ENCODE measurements around the gene DPYD. TPM values are rescaled to one million over a fixed set of nuclear protein-coding genes. Genes with fewer than 3 reads are reported as not detected.

The DPYD gene
- total RNA-seq, 1 experiment from 2014 or later = 12.8 TPM

DNA sequence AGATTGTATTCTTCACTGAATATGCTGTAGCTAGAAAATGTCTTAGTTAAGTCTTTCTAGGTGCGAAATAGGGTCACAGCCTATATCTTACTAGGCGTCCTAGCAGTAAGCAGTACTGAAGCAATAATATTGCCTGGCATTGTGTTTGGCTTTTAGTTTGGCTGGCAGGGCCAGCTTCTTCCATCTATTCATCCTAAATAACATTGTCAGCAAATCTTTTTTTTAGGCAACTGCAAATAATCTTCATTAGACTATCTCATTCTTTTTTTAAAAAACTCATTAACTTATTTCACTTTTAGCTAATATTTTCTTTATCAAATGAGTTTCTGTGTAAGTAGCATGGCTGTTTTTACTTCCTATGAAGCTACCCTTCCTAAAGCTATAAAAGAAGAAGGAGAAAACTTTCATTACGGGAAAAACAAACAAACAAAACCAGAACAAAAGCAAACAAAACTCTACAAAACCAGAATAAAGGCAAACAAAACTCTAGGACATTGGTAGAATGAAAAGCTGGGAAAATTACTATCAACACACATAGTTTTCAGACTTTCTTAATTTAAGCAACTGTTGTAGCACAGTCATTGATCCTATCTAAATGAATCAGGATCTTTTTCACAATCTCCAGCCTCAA lies 506.0 kb downstream of the DPYD start:
- Histone ChIP-seq H3K9ac (ENCODE audit: low read length) (no peak overlapping the region), H2AFZ (ENCODE audit: low read length) (no peak overlapping the region), H4K20me1 (ENCODE audit: low read length) (no peaks in the 10 kb centered on the region), H3K79me2 (ENCODE audit: low read length) (no peaks in the 10 kb centered on the region), H3K36me3 (ENCODE audit: low read depth, low read length) (no peaks in the 10 kb centered on the region), H3K27ac (ENCODE audit: low read length) (no peak overlapping the region), H3K4me3 (ENCODE audit: low read length) (no peak overlapping the region), H3K27me3 (ENCODE audit: low read length) (no peaks in the 10 kb centered on the region), H3K4me1 (ENCODE audit: insufficient read depth, low read length) (no peaks in the 10 kb centered on the region), H3F3A (ENCODE audit: low read length, unreplicated experiment) (no peaks in the 10 kb centered on the region), H3K9me2 (replicated peaks; ENCODE audit: low read length) (no peaks in the 10 kb centered on the region), H3K4me2 (ENCODE audit: low read length) (no peak overlapping the region), H3K9me3 (ENCODE audit: low read length) (no peaks in the 10 kb centered on the region)
- ChIA-PET POLR2A (ENCODE audit: unreplicated experiment) (no interaction called here), CTCF (interaction anchor here (1.1 kb wide), 1 partner anchor 171 kb away, joined by 4 read pairs; no protein-coding TSS in a partner anchor)
- BruUV-seq (replicated peaks) = no TSS peak
- intact Hi-C loops (cut with micrococcal nuclease) = no loop called here
- ATAC-seq (no peak; the same call in 1 of the 2 replicates), DNase-seq (peak; percentile 16)
- TF ChIP-seq EZH2phosphoT487 (IDR thresholded peaks at IDR 0.05; ENCODE audit: borderline replicate concordance, low read length) = no peak
- no peak for TF ChIP-seq CTCF (conservative IDR thresholded peaks at IDR 0.05; ENCODE audit: low read depth, low read length)
- no peak for TF ChIP-seq EZH2 (IDR thresholded peaks at IDR 0.05; ENCODE audit: low read length, unreplicated experiment)

- DNase-seq (peak; percentile 33), ATAC-seq (peak; percentile 54; the same call in 1 of the 2 replicates)
- no peak overlapping the region for H3K4me2 ChIP-seq (ENCODE audit: low read length)
- no TSS peak for BruUV-seq (replicated peaks)
- no peaks in the 10 kb centered on the region for H3K27me3 ChIP-seq (ENCODE audit: low read length)
- no peaks in the 10 kb centered on the region for H3K9me2 ChIP-seq (replicated peaks; ENCODE audit: low read length)
- H3K27ac ChIP-seq (ENCODE audit: low read length) = no peak overlapping the region
- intact Hi-C loops (cut with micrococcal nuclease) = no loop called here
- no peaks in the 10 kb centered on the region for H3K9me3 ChIP-seq (ENCODE audit: low read length)
- no peaks in the 10 kb centered on the region for H4K20me1 ChIP-seq (ENCODE audit: low read length)
- no peaks in the 10 kb centered on the region for H3K36me3 ChIP-seq (ENCODE audit: low read depth, low read length)
- no peaks in the 10 kb centered on the region for H3K79me2 ChIP-seq (ENCODE audit: low read length)
- H3K4me3 ChIP-seq (ENCODE audit: low read length) = no peak overlapping the region
- POLR2A ChIA-PET (ENCODE audit: unreplicated experiment) = no interaction called here
- TF ChIP-seq CTCF (conservative IDR thresholded peaks at IDR 0.05; ENCODE audit: low read depth, low read length) (no peak), EZH2 (IDR thresholded peaks at IDR 0.05; ENCODE audit: low read length, unreplicated experiment) (no peak), EZH2phosphoT487 (IDR thresholded peaks at IDR 0.05; ENCODE audit: borderline replicate concordance, low read length) (no peak)
- no peaks in the 10 kb centered on the region for H3K4me1 ChIP-seq (ENCODE audit: insufficient read depth, low read length)
- H3K9ac ChIP-seq (ENCODE audit: low read length) = no peak overlapping the region
- CTCF ChIA-PET = no interaction called here
- H2AFZ ChIP-seq (ENCODE audit: low read length) = no peak overlapping the region
- H3F3A ChIP-seq (ENCODE audit: low read length, unreplicated experiment) = no peaks in the 10 kb centered on the region
Measured at GRCh38 chr1:97412737-97413136, 508.1 kb downstream of the DPYD start.

DNA sequence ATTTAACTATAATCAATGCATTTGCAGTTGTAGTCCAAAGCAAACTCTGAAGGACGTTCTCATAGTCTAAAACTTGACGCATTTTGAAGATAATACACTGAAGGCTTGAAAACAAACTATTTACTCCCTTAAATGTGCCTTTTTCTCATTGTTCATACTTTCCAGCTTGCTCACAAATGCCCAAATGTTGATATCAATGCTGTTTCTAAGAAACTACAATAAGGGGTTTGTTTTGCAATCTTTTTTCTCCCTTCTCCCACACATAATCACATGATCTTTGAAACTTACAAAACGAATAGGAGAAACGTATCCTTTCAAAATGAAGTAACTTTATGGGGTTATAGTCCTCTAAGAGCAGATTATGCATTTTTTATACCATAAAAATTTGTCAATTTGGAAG lies 508.7 kb downstream of the DPYD start:
- CTCF ChIA-PET = no interaction called here
- ATAC-seq (no peak), DNase-seq (no peak)
- POLR2A ChIA-PET (ENCODE audit: unreplicated experiment) = no interaction called here
- H3K9me3 ChIP-seq (ENCODE audit: low read length) = no peaks in the 10 kb centered on the region
- H2AFZ ChIP-seq (ENCODE audit: low read length) = no peak overlapping the region
- no peak overlapping the region for H3K4me2 ChIP-seq (ENCODE audit: low read length)
- no peaks in the 10 kb centered on the region for H3K27me3 ChIP-seq (ENCODE audit: low read length)
- no peak overlapping the region for H3K27ac ChIP-seq (ENCODE audit: low read length)
- no peak overlapping the region for H3K4me3 ChIP-seq (ENCODE audit: low read length)
- no peaks in the 10 kb centered on the region for H3F3A ChIP-seq (ENCODE audit: low read length, unreplicated experiment)
- no peaks in the 10 kb centered on the region for H3K9me2 ChIP-seq (replicated peaks; ENCODE audit: low read length)
- no peaks in the 10 kb centered on the region for H3K36me3 ChIP-seq (ENCODE audit: low read depth, low read length)
- no TSS peak for BruUV-seq (replicated peaks)
- TF ChIP-seq EZH2 (IDR thresholded peaks at IDR 0.05; ENCODE audit: low read length, unreplicated experiment) = no peak
- no peak for TF ChIP-seq CTCF (conservative IDR thresholded peaks at IDR 0.05; ENCODE audit: low read depth, low read length)
- TF ChIP-seq EZH2phosphoT487 (IDR thresholded peaks at IDR 0.05; ENCODE audit: borderline replicate concordance, low read length) = no peak
- H4K20me1 ChIP-seq (ENCODE audit: low read length) = no peaks in the 10 kb centered on the region
- intact Hi-C loops (cut with micrococcal nuclease) = no loop called here
- H3K9ac ChIP-seq (ENCODE audit: low read length) = no peak overlapping the region
- no peaks in the 10 kb centered on the region for H3K79me2 ChIP-seq (ENCODE audit: low read length)
- H3K4me1 ChIP-seq (ENCODE audit: insufficient read depth, low read length) = no peaks in the 10 kb centered on the region

All from PC-3 (cell line).